ENCODE data around the gene TSC2. TPM values are rescaled to one million over a fixed set of nuclear protein-coding genes. Genes with fewer than 3 reads are reported as not detected.

Gene TSC2
- total RNA-seq, 1 donor = 78.9 TPM

DNA sequence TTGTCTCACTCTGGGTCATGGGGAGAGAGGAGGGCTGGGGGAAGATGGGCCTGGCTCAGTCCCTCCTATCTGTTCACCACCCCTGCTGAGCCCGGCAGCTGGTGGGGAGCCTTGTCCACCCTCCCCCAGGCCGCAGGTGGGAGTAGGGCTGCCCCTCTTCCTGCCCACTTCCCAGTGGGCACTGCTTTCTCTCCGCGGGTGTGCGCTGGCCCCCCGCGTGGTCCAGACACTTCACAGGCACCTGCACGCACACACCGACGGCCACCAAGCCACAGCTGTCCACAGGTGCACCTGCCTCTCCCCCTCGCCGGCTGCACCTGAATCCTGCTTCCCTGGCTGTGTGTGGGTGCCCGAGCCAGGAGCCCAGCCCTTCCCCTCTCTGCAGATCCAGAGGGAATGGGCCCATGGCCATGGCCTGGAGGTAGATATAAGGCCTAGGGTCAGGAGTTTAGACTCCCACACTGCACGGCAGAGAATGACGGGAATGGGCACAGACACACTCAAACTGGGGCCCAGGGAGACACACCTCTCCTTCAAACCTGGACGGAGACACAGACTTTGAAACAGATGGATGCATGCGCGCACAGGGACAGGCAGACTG, 19.1 kb upstream of the TSC2 start:
- no peak for DNase-seq (ENCODE audit: insufficient read length, low spot score, missing footprints)
- H3K4me3 ChIP-seq (ENCODE audit: insufficient read depth, low read length) = no peak overlapping the region
- TF ChIP-seq, protein P1, sequence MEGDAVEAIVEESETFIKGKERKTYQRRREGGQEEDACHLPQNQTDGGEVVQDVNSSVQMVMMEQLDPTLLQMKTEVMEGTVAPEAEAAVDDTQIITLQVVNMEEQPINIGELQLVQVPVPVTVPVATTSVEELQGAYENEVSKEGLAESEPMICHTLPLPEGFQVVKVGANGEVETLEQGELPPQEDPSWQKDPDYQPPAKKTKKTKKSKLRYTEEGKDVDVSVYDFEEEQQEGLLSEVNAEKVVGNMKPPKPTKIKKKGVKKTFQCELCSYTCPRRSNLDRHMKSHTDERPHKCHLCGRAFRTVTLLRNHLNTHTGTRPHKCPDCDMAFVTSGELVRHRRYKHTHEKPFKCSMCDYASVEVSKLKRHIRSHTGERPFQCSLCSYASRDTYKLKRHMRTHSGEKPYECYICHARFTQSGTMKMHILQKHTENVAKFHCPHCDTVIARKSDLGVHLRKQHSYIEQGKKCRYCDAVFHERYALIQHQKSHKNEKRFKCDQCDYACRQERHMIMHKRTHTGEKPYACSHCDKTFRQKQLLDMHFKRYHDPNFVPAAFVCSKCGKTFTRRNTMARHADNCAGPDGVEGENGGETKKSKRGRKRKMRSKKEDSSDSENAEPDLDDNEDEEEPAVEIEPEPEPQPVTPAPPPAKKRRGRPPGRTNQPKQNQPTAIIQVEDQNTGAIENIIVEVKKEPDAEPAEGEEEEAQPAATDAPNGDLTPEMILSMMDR (IDR thresholded peaks at IDR 0.05; ENCODE audit: extremely low read depth, low read depth, low read length) = no peak

DNA sequence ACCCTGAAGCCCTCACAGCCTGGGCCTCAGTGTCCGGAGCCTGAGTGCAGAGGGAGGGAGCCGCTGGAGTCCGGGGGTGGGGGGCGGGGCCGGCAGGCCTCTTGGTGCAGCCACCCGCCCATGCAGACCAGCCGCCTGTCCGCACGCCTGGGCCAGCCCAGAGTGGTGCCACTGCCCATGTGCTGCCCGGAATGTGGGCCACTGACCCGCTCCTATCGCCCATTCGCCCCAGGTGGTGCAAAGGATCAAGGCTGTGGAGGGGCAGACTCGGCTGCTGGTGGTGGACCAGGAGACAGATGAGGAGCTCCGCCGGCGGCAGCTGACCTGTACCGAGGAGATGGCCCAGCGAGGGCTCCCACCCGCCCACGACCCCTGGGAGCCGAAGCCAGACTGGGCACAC, 18.4 kb upstream of the TSC2 start:
- no peak overlapping the region for H3K4me3 ChIP-seq (ENCODE audit: insufficient read depth, low read length)
- H3K9me3 ChIP-seq (ENCODE audit: low read depth, low read length) = no peaks in the 10 kb centered on the region
- DNase-seq (ENCODE audit: insufficient read length, low spot score, missing footprints) = no peak
- H2AFZ ChIP-seq (ENCODE audit: low read length) = no peak overlapping the region
- peak overlapping the region; percentile 9 for H3K4me2 ChIP-seq (ENCODE audit: insufficient read depth, low read length)
- H3K27ac ChIP-seq (ENCODE audit: low read depth, low read length) = no peak overlapping the region
- H3K4me1 ChIP-seq (ENCODE audit: insufficient read depth, low read length) = peaks cover 30% of the 10 kb centered on the region
- H3K27me3 ChIP-seq (ENCODE audit: insufficient read depth, low read length) = no peaks in the 10 kb centered on the region
- H3K79me2 ChIP-seq (ENCODE audit: insufficient read depth, low read length) = peaks cover 15% of the 10 kb centered on the region
- no peaks in the 10 kb centered on the region for H3K36me3 ChIP-seq (ENCODE audit: insufficient read depth, low read length)
- peaks cover 16% of the 10 kb centered on the region for H4K20me1 ChIP-seq (ENCODE audit: insufficient read depth, low read length)
- TF ChIP-seq, protein P1 (IDR thresholded peaks at IDR 0.05; ENCODE audit: extremely low read depth, low read depth, low read length) = no peak

More for the DNA sequence above, 19.1 kb upstream of the TSC2 start:
- H3K4me2 ChIP-seq (ENCODE audit: insufficient read depth, low read length) = peak overlapping the region; percentile 79
- H3K27ac ChIP-seq (ENCODE audit: low read depth, low read length) = no peak overlapping the region
- no peaks in the 10 kb centered on the region for H3K9me3 ChIP-seq (ENCODE audit: low read depth, low read length)
- H3K4me1 ChIP-seq (ENCODE audit: insufficient read depth, low read length) = peaks cover 26% of the 10 kb centered on the region
- no peak overlapping the region for H2AFZ ChIP-seq (ENCODE audit: low read length)
- peaks cover 16% of the 10 kb centered on the region for H4K20me1 ChIP-seq (ENCODE audit: insufficient read depth, low read length)
- no peaks in the 10 kb centered on the region for H3K27me3 ChIP-seq (ENCODE audit: insufficient read depth, low read length)
- peaks cover 15% of the 10 kb centered on the region for H3K79me2 ChIP-seq (ENCODE audit: insufficient read depth, low read length)
- H3K36me3 ChIP-seq (ENCODE audit: insufficient read depth, low read length) = no peaks in the 10 kb centered on the region

DNA sequence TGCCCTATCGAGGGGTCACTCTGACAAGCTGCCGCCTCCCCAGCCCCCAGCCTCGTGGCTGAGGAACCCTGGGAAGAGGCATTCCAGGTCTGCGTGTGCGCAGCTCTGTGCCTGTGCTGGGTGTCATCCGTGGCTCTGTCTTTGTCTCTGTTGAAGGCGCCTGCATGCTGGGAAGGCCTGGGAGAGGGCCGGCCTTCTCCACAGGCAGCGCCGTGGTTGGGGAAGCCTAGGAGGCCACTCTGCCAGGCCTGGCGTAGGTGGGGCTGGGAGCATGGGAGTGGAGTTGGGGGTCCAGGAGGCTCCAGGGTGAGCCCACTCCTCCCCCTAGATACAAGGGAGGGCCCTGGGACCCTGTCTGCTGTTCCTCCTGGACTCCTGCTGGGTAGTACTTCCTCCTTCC, 17.7 kb upstream of the TSC2 start:
- H3K4me2 ChIP-seq (ENCODE audit: insufficient read depth, low read length) = no peak overlapping the region

DNA sequence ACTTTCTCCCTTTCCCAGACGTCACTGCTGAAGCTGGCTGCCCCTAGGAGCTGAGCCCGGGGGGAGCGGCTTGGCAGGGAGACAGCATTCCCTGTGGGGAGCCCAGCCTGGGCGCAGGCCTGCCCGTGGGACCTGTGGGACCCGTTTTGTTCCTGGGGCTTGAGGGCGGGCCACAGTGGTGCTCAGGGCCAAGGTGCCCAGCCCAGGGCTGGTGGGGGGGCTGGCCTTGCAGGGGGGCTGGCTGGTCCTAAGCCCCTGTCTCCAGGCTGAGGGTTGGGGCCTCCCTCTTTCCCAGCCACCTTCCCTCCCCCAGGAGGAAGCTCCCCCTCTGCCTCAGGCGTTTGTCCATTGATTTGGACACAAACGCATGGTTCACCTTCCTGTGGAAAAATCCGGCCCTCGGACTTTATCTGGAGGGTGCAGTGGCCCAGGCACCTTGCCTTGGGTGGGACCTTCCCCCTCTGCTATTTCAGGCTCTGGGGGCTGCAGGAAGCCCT, 16.7 kb upstream of the TSC2 start:
- H3K36me3 ChIP-seq (ENCODE audit: insufficient read depth, low read length) = peaks cover under 1% of the 10 kb centered on the region
- H3K27me3 ChIP-seq (ENCODE audit: insufficient read depth, low read length) = no peaks in the 10 kb centered on the region
- no peak overlapping the region for H2AFZ ChIP-seq (ENCODE audit: low read length)
- peaks cover 16% of the 10 kb centered on the region for H4K20me1 ChIP-seq (ENCODE audit: insufficient read depth, low read length)
- H3K79me2 ChIP-seq (ENCODE audit: insufficient read depth, low read length) = peaks cover 23% of the 10 kb centered on the region
- TF ChIP-seq, protein P1 (IDR thresholded peaks at IDR 0.05; ENCODE audit: extremely low read depth, low read depth, low read length) = no peak
- no peak overlapping the region for H3K4me3 ChIP-seq (ENCODE audit: insufficient read depth, low read length)
- no peak overlapping the region for H3K4me2 ChIP-seq (ENCODE audit: insufficient read depth, low read length)
- DNase-seq (ENCODE audit: insufficient read length, low spot score, missing footprints) = no peak
- H3K4me1 ChIP-seq (ENCODE audit: insufficient read depth, low read length) = peaks cover 46% of the 10 kb centered on the region
- no peak overlapping the region for H3K27ac ChIP-seq (ENCODE audit: low read depth, low read length)
- H3K9me3 ChIP-seq (ENCODE audit: low read depth, low read length) = no peaks in the 10 kb centered on the region

More for the DNA sequence above, 17.7 kb upstream of the TSC2 start:
- no peak overlapping the region for H3K4me3 ChIP-seq (ENCODE audit: insufficient read depth, low read length)
- no peaks in the 10 kb centered on the region for H3K27me3 ChIP-seq (ENCODE audit: insufficient read depth, low read length)
- TF ChIP-seq, protein P1 (IDR thresholded peaks at IDR 0.05; ENCODE audit: extremely low read depth, low read depth, low read length) = no peak
- peaks cover 19% of the 10 kb centered on the region for H3K79me2 ChIP-seq (ENCODE audit: insufficient read depth, low read length)
- H3K4me1 ChIP-seq (ENCODE audit: insufficient read depth, low read length) = peaks cover 35% of the 10 kb centered on the region
- peaks cover 16% of the 10 kb centered on the region for H4K20me1 ChIP-seq (ENCODE audit: insufficient read depth, low read length)
- no peak overlapping the region for H3K27ac ChIP-seq (ENCODE audit: low read depth, low read length)
- H2AFZ ChIP-seq (ENCODE audit: low read length) = no peak overlapping the region
- no peaks in the 10 kb centered on the region for H3K9me3 ChIP-seq (ENCODE audit: low read depth, low read length)
- DNase-seq (ENCODE audit: insufficient read length, low spot score, missing footprints) = no peak
- H3K36me3 ChIP-seq (ENCODE audit: insufficient read depth, low read length) = no peaks in the 10 kb centered on the region

Measured in osteoblast (primary cell).